Lung microvascular endothelial cell (primary cell): Measurements from ENCODE around the gene PKNOX2. TPM values are rescaled to one million over a fixed set of nuclear protein-coding genes. Genes with fewer than 3 reads are reported as not detected.

ENCODE experiments used
- DNase-seq, 2 donors: peaks; one replicate each; pipeline versions ENCODE4 v3.0.0 to v3.0.0-alpha.2; 2010; ENCODE audit warnings: low read depth in 2 of 2
- total RNA-seq: library from RNA; depleted of rRNA; stranded (reverse); fragments of >200 nt; gene quantifications from 2 replicates; pipeline ENCODE4 v1.2.1, GENCODE V29; 2014

Gene PKNOX2
- total RNA-seq, 1 donor from 2014 or later: not detected

- DNase-seq: no peak
Observed at GRCh38 chr11:125258291-125259032, 93.9 kb downstream of the PKNOX2 start.

- no peak for DNase-seq
Observed at GRCh38 chr11:125261588-125261987, 97.0 kb downstream of the PKNOX2 start.

GRCh38 chr11:125262194-125262829 is 97.8 kb downstream of the PKNOX2 start:
- DNase-seq: no peak

- DNase-seq: no peak
Observed at GRCh38 chr11:125262830-125263218, 98.3 kb downstream of the PKNOX2 start.

- peak; percentile 21 to 51 for DNase-seq
Observed at GRCh38 chr11:125263268-125263790, 98.8 kb downstream of the PKNOX2 start.

- DNase-seq: no peak
Observed at GRCh38 chr11:125264100-125265022, 99.8 kb downstream of the PKNOX2 start.

- DNase-seq: no peak
Observed at GRCh38 chr11:125267548-125267947, 103.0 kb downstream of the PKNOX2 start.

- DNase-seq: no peak
Observed at GRCh38 chr11:125268611-125269010, 104.1 kb downstream of the PKNOX2 start.

- no peak for DNase-seq
Observed at GRCh38 chr11:125270106-125270505, 105.6 kb downstream of the PKNOX2 start.

GRCh38 chr11:125270711-125271110 is 106.2 kb downstream of the PKNOX2 start:
- DNase-seq: no peak

GRCh38 chr11:125271483-125272091 is 107.0 kb downstream of the PKNOX2 start:
- DNase-seq: no peak

GRCh38 chr11:125272092-125272491 is 107.5 kb downstream of the PKNOX2 start:
- DNase-seq: no peak

GRCh38 chr11:125272821-125273220 is 108.3 kb downstream of the PKNOX2 start:
- DNase-seq: no peak

GRCh38 chr11:125273519-125274000 is 109.0 kb downstream of the PKNOX2 start:
- no peak for DNase-seq

- DNase-seq: no peak
Observed at GRCh38 chr11:125274309-125274708, 109.8 kb downstream of the PKNOX2 start.

GRCh38 chr11:125274774-125275173 is 110.2 kb downstream of the PKNOX2 start:
- no peak for DNase-seq

GRCh38 chr11:125275905-125276618 is 111.5 kb downstream of the PKNOX2 start:
- DNase-seq: no peak

- DNase-seq: no peak
Observed at GRCh38 chr11:125276619-125276976, 112.0 kb downstream of the PKNOX2 start.

- DNase-seq: no peak
Observed at GRCh38 chr11:125279676-125280418, 115.3 kb downstream of the PKNOX2 start.

GRCh38 chr11:125280646-125281045 is 116.1 kb downstream of the PKNOX2 start:
- no peak for DNase-seq
